Neutrophil (primary cell): ENCODE results near the gene GTF2H3.

Experiments used
- H3K27ac ChIP-seq: fragments of 200-600 bp; sonication (generic); 2 replicates; pipeline ENCODE4 v1.5.1; 2016; ENCODE audit warnings: mild to moderate bottlenecking, moderate library complexity
- H3K27me3 ChIP-seq: fragments of 200-600 bp; sonication (generic); 2 replicates; pipeline ENCODE4 v1.6.0; 2016; ENCODE audit warnings: mild to moderate bottlenecking
- H3K36me3 ChIP-seq: fragments of 200-600 bp; sonication (generic); 2 replicates; pipeline ENCODE4 v1.5.1; 2017
- H3K4me1 ChIP-seq, 2 experiments: fragments of 200-600 bp in 1 of 2; sonication (generic) in 1 of 2; 1 replicate in 1 of 2; 2 replicates in 1 of 2; pipeline versions ENCODE4 v1.5.1 to v1.6.1; 2013 to 2016; ENCODE audit warnings: low read depth in 1 of 2, low read length in 1 of 2, mild to moderate bottlenecking in 1 of 2, moderate library complexity in 1 of 2; ENCODE audit not compliant: control insufficient read depth in 1 of 2, insufficient read depth in 1 of 2
- H3K4me3 ChIP-seq, 2 experiments: fragments of 200-600 bp in 1 of 2; sonication (generic) in 1 of 2; 1 replicate in 1 of 2; 2 replicates in 1 of 2; pipeline ENCODE4 v1.5.1; 2013 to 2016; ENCODE audit warnings: low read depth in 1 of 2, low read length in 1 of 2, mild to moderate bottlenecking in 1 of 2, moderate library complexity in 1 of 2
- H3K9me3 ChIP-seq: fragments of 200-600 bp; sonication (generic); 2 replicates; pipeline ENCODE4 v1.5.1; 2016
- TF ChIP-seq, protein P1 (sequence below): fragments of 200-600 bp; sonication (generic); IDR thresholded peaks from 2 replicates; pipeline ENCODE4 v1.5.1; 2016; ENCODE audit warnings: antibody characterized with exemption

Gene GTF2H3

DNA sequence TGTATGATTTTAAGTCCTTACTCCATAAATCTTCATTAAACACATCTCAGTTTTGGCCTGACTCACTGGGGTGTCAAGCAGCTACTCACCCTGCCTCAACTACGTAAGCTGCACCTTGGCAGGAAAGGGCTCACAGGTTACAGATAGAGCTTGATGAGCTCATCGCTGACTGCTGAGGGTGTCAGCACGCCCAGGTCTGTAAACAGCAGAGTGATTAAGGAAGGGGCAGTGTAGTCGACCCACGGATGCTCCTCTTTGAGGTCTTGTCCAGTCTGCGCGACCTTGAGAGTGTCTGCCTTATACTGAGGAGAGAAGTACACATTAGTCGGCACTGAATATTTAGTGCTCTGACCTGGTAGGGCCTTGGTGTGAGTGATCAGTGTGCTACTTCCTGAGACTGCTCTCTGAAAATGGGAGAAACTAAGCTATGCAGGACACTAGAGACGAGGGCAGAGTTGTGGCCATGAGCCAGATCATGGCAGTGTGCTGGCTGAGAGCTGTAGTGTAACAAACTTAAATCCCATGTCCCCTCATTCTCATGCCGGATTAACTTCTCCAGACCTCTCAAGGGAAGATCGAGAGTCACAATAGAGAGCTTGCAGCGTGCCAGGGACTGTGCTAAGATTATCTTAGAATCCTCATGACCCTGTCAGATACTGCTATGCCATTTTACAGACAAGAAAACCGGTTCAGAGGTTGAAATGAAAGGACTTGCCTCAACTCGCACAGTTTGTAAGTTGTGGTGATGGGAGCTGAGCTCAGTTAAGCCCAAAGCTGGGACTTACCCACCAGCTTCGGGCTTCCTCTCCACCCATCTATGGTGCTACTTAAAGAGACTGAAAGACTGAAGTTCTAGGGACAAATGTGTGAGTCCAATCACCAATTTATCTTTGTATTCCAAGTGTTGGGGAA, 11.8 kb upstream of the GTF2H3 start:
- H3K9me3 ChIP-seq, result no peaks in the 10 kb centered on the region
- H3K27ac ChIP-seq, result no peak overlapping the region
- H3K4me1 ChIP-seq, result no peaks in the 10 kb centered on the region
- peaks cover 94% of the 10 kb centered on the region for H3K36me3 ChIP-seq
- TF ChIP-seq, protein P1, sequence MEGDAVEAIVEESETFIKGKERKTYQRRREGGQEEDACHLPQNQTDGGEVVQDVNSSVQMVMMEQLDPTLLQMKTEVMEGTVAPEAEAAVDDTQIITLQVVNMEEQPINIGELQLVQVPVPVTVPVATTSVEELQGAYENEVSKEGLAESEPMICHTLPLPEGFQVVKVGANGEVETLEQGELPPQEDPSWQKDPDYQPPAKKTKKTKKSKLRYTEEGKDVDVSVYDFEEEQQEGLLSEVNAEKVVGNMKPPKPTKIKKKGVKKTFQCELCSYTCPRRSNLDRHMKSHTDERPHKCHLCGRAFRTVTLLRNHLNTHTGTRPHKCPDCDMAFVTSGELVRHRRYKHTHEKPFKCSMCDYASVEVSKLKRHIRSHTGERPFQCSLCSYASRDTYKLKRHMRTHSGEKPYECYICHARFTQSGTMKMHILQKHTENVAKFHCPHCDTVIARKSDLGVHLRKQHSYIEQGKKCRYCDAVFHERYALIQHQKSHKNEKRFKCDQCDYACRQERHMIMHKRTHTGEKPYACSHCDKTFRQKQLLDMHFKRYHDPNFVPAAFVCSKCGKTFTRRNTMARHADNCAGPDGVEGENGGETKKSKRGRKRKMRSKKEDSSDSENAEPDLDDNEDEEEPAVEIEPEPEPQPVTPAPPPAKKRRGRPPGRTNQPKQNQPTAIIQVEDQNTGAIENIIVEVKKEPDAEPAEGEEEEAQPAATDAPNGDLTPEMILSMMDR, result no peak
- H3K27me3 ChIP-seq, result no peaks in the 10 kb centered on the region
- no peak overlapping the region for H3K4me3 ChIP-seq

GRCh38 chr12:123634142-123634561, 523 bp downstream of the GTF2H3 start:
- peaks cover 28% of the 10 kb centered on the region for H3K36me3 ChIP-seq

DNA sequence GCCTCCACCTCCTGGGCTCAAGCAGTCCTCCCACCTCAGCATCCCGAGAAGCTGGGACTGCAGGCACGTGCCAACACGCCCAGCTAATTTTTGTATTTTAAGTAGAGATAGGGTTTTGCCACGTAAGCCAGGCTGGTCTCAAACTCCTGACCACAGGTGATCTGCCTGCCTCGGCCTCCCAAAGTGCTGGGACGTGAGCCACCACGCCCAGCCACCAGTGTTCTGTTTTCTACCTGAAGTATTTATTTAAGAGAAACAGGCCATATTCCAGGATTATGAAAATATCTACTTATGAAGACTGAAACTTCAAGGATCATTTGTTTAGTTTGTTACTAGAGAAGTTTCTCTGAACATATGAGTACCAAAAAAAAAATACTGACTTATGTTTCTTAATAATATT, 10.3 kb downstream of the GTF2H3 start:
- Histone ChIP-seq H3K9me3 (no peaks in the 10 kb centered on the region), H3K27ac (no peak overlapping the region), H3K36me3 (peaks cover 13% of the 10 kb centered on the region), H3K4me1 (no peaks in the 10 kb centered on the region), H3K27me3 (no peaks in the 10 kb centered on the region), H3K4me3 (no peak overlapping the region)
- TF ChIP-seq, protein P1, result no peak

More at GRCh38 chr12:123634142-123634561, 523 bp downstream of the GTF2H3 start:
- H3K9me3 ChIP-seq, result no peaks in the 10 kb centered on the region
- H3K4me3 ChIP-seq, result peak overlapping the region; percentile 81 to 89
- peak overlapping the region; percentile 88 for H3K27ac ChIP-seq
- TF ChIP-seq, protein P1, result no peak
- H3K27me3 ChIP-seq, result no peaks in the 10 kb centered on the region
- peaks cover 16 to 17% of the 10 kb centered on the region in 2 experiments for H3K4me1 ChIP-seq

GRCh38 chr12:123645380-123645779, 11.8 kb downstream of the GTF2H3 start:
- peaks cover 13% of the 10 kb centered on the region for H3K36me3 ChIP-seq
- no peak overlapping the region for H3K4me3 ChIP-seq
- TF ChIP-seq, protein P1, result no peak
- H3K27ac ChIP-seq, result no peak overlapping the region
- no peaks in the 10 kb centered on the region for H3K27me3 ChIP-seq
- H3K4me1 ChIP-seq, result no peaks in the 10 kb centered on the region
- no peaks in the 10 kb centered on the region for H3K9me3 ChIP-seq

GRCh38 chr12:123645878-123646277, 12.2 kb downstream of the GTF2H3 start:
- Histone ChIP-seq H3K27me3 (no peaks in the 10 kb centered on the region), H3K27ac (no peak overlapping the region), H3K9me3 (no peaks in the 10 kb centered on the region), H3K4me1 (no peaks in the 10 kb centered on the region), H3K4me3 (no peak overlapping the region), H3K36me3 (peaks cover 14% of the 10 kb centered on the region)
- TF ChIP-seq, protein P1, result no peak
